Measurements from ENCODE around the gene SNX3. TPM values are rescaled to one million over a fixed set of nuclear protein-coding genes. Genes with fewer than 3 reads are reported as not detected.
"Not testable (repeated sequence)": the region's sequence is repeated elsewhere in the genome, so short reads cannot be mapped to it uniquely, and the experiment has no call there.

SNX3 gene
- total RNA-seq, 2 experiments from 2014 or later, result 62.5 to 68.4 TPM

GRCh38 chr6:108277831-108278230 lies 17.0 kb upstream of the SNX3 start:
- ATAC-seq (no peak), DNase-seq (no peak)
- no peak overlapping the region for H3K4me3 Mint-ChIP-seq
- no peaks in the 10 kb centered on the region for H3K36me3 Mint-ChIP-seq (ENCODE audit: low read depth)
- H3K4me1 Mint-ChIP-seq (ENCODE audit: low read depth), result no peaks in the 10 kb centered on the region
- no peak for TF ChIP-seq CTCF (IDR thresholded peaks at IDR 0.05)
- no peak overlapping the region for H3K27ac Mint-ChIP-seq
- CTCF ChIA-PET, result no interaction called here
- H3K9me3 Mint-ChIP-seq, result no peaks in the 10 kb centered on the region
- intact Hi-C loops (cut with micrococcal nuclease), result no loop called here
- no peaks in the 10 kb centered on the region for H3K27me3 Mint-ChIP-seq
- POLR2A ChIA-PET, result no interaction called here

GRCh38 chr6:108277295-108277694 lies 16.5 kb upstream of the SNX3 start:
- DNase-seq, result no peak
- Mint-ChIP-seq H3K27ac (no peak overlapping the region), H3K36me3 (ENCODE audit: low read depth) (no peaks in the 10 kb centered on the region), H3K4me1 (ENCODE audit: low read depth) (no peaks in the 10 kb centered on the region), H3K9me3 (no peaks in the 10 kb centered on the region), H3K27me3 (no peaks in the 10 kb centered on the region), H3K4me3 (no peak overlapping the region)
- intact Hi-C loops (cut with micrococcal nuclease), result no loop called here
- ChIA-PET POLR2A (no interaction called here), CTCF (no interaction called here)
- ATAC-seq, result no peak
- no peak for TF ChIP-seq CTCF (IDR thresholded peaks at IDR 0.05)

- intact Hi-C loops (cut with micrococcal nuclease), result no loop called here
- CTCF ChIA-PET, result no interaction called here
- no peaks in the 10 kb centered on the region for H3K36me3 Mint-ChIP-seq (ENCODE audit: low read depth)
- POLR2A ChIA-PET, result no interaction called here
- no peak overlapping the region for H3K4me3 Mint-ChIP-seq
- no peak for DNase-seq
- ATAC-seq, result no peak
- no peak overlapping the region for H3K27ac Mint-ChIP-seq
- H3K4me1 Mint-ChIP-seq (ENCODE audit: low read depth), result no peaks in the 10 kb centered on the region
- no peak for TF ChIP-seq CTCF (IDR thresholded peaks at IDR 0.05)
- H3K27me3 Mint-ChIP-seq, result no peaks in the 10 kb centered on the region
- no peaks in the 10 kb centered on the region for H3K9me3 Mint-ChIP-seq
These were observed 15.1 kb upstream of the SNX3 start for GRCh38 chr6:108275976-108276375.

GRCh38 chr6:108274546-108274945 lies 13.7 kb upstream of the SNX3 start:
- POLR2A ChIA-PET, result no interaction called here

GRCh38 chr6:108269955-108270354 lies 9.1 kb upstream of the SNX3 start:
- H3K4me3 Mint-ChIP-seq; intact Hi-C loops (cut with micrococcal nuclease); ATAC-seq; POLR2A ChIA-PET; H3K36me3 Mint-ChIP-seq (ENCODE audit: low read depth); H3K27me3 Mint-ChIP-seq; DNase-seq; H3K27ac Mint-ChIP-seq; H3K4me1 Mint-ChIP-seq (ENCODE audit: low read depth); H3K9me3 Mint-ChIP-seq; CTCF ChIA-PET: not testable (repeated sequence)

More at GRCh38 chr6:108274546-108274945, 13.7 kb upstream of the SNX3 start:
- H3K4me1 Mint-ChIP-seq (ENCODE audit: low read depth), result no peaks in the 10 kb centered on the region
- H3K27ac Mint-ChIP-seq, result no peak overlapping the region
- intact Hi-C loops (cut with micrococcal nuclease), result no loop called here
- TF ChIP-seq CTCF (IDR thresholded peaks at IDR 0.05), result no peak
- ATAC-seq, result no peak
- H3K9me3 Mint-ChIP-seq, result no peaks in the 10 kb centered on the region
- H3K36me3 Mint-ChIP-seq (ENCODE audit: low read depth), result no peaks in the 10 kb centered on the region
- CTCF ChIA-PET, result no interaction called here
- H3K4me3 Mint-ChIP-seq, result no peak overlapping the region
- no peak for DNase-seq
- H3K27me3 Mint-ChIP-seq, result no peaks in the 10 kb centered on the region

- no peak overlapping the region for H3K4me3 Mint-ChIP-seq
- ATAC-seq (no peak), DNase-seq (no peak)
- H3K9me3 Mint-ChIP-seq, result no peaks in the 10 kb centered on the region
- intact Hi-C loops (cut with micrococcal nuclease), result no loop called here
- TF ChIP-seq CTCF (IDR thresholded peaks at IDR 0.05), result no peak
- no peaks in the 10 kb centered on the region for H3K27me3 Mint-ChIP-seq
- no peak overlapping the region for H3K27ac Mint-ChIP-seq
- no peaks in the 10 kb centered on the region for H3K4me1 Mint-ChIP-seq (ENCODE audit: low read depth)
- CTCF ChIA-PET, result interaction anchor here (1.2 kb wide), 1 partner anchor 11 kb away, joined by 4 read pairs; no protein-coding TSS in a partner anchor
- POLR2A ChIA-PET, result interaction anchor here (1.0 kb wide), 1 partner anchor 26 kb away, joined by 3 read pairs; the partner anchor contains the start of gene AFG1L
- H3K36me3 Mint-ChIP-seq (ENCODE audit: low read depth), result no peaks in the 10 kb centered on the region
These were observed 8.0 kb upstream of the SNX3 start for GRCh38 chr6:108268845-108269244.

Data from activated CD8-positive, alpha-beta T cell treated with anti-CD3 and anti-CD28 coated beads for 36 hours (primary cell).